PC-9 (cell line): ENCODE measurements around the gene SLC44A3. TPM values are rescaled to one million over a fixed set of nuclear protein-coding genes. Genes with fewer than 3 reads are reported as not detected.
A peak's percentile ranks its signal among the peaks of the same experiment; 100 is the strongest.

Source experiments
- BruUV-seq: library from RNA; stranded (reverse); fragments of 400-500 nt; replicated peaks from 2 replicates; lab custom pipeline; 2021; lab: Mats Ljungman, UMichigan
- CTCF ChIA-PET: fragments of 300-600 bp; sonication (Branson Sonifier 250); formaldehyde crosslinking; loops from one replicate; lab custom pipeline; 2022; ENCODE audit warnings: antibody characterized with exemption; lab: Charles Lee
- POLR2A ChIA-PET: fragments of 300-600 bp; sonication (Branson Sonifier 250); formaldehyde crosslinking; loops from one replicate; lab custom pipeline; 2022; ENCODE audit warnings: antibody characterized with exemption; ENCODE audit not compliant: unreplicated experiment; lab: Charles Lee
- DNase-seq, 2 experiments: peaks; one replicate each; pipeline versions ENCODE4 v3.0.0 to v3.0.0-alpha.2; 2015 to 2022; ENCODE audit warnings: mixed read lengths in 1 of 2
- H2AFZ ChIP-seq: fragments of 200-600 bp; sonication (generic); 2 replicates; pipeline ENCODE4 v1.8.1; 2017; ENCODE audit warnings: antibody characterized with exemption
- H3F3A ChIP-seq: fragments of 200-600 bp; sonication (generic); 2 replicates; pipeline ENCODE4 v1.8.1; 2017; ENCODE audit warnings: antibody characterized with exemption, mild to moderate bottlenecking, low read depth; ENCODE audit not compliant: insufficient read depth
- H3K27ac ChIP-seq: fragments of 200-600 bp; sonication (generic); 2 replicates; pipeline ENCODE4 v1.6.1; 2016; ENCODE audit warnings: mixed run types
- H3K27me3 ChIP-seq: fragments of 200-600 bp; sonication (generic); 2 replicates; pipeline ENCODE4 v1.6.1; 2016; ENCODE audit warnings: low read depth, mixed run types; ENCODE audit not compliant: insufficient read depth
- H3K36me3 ChIP-seq: fragments of 200-600 bp; sonication (generic); 2 replicates; pipeline ENCODE4 v1.6.1; 2016; ENCODE audit warnings: low read depth, mixed run types
- H3K4me1 ChIP-seq: fragments of 200-600 bp; sonication (generic); replicated peaks from 2 replicates; pipeline ENCODE4 v1.6.1; 2016; ENCODE audit warnings: mixed run types; ENCODE audit not compliant: insufficient read depth
- H3K4me2 ChIP-seq: fragments of 200-600 bp; sonication (generic); 2 replicates; pipeline ENCODE4 v1.6.1; 2017; ENCODE audit warnings: mixed run types
- H3K4me3 ChIP-seq: fragments of 200-600 bp; sonication (generic); 2 replicates; pipeline ENCODE4 v1.6.1; 2016; ENCODE audit warnings: mixed run types
- H3K79me2 ChIP-seq: fragments of 200-600 bp; sonication (generic); 2 replicates; pipeline ENCODE4 v1.6.1; 2017; ENCODE audit warnings: low read depth, mixed run types
- H3K9me2 ChIP-seq: fragments of 200-600 bp; sonication (generic); 2 replicates; pipeline ENCODE4 v1.8.1; 2017; ENCODE audit warnings: mild to moderate bottlenecking; ENCODE audit not compliant: insufficient read depth
- H3K9me3 ChIP-seq: fragments of 200-600 bp; sonication (generic); 2 replicates; pipeline ENCODE4 v1.8.1; 2016; ENCODE audit warnings: low read depth; ENCODE audit not compliant: insufficient read depth
- H4K20me1 ChIP-seq: fragments of 200-600 bp; sonication (generic); 2 replicates; pipeline ENCODE4 v1.8.1; 2017; ENCODE audit not compliant: insufficient read depth
- CTCF ChIP-seq: fragments of 200-600 bp; sonication (generic); conservative IDR thresholded peaks from 2 replicates; pipeline ENCODE4 v1.6.1; 2017; ENCODE audit warnings: mixed run types, antibody characterized with exemption, mild to moderate bottlenecking, moderate library complexity
- EZH2 ChIP-seq: fragments of 200-600 bp; sonication (generic); IDR thresholded peaks from 2 replicates; pipeline ENCODE4 v1.8.0; 2017; ENCODE audit warnings: antibody characterized with exemption, low read depth
- intact Hi-C: fragments of 100-400 bp; cut with micrococcal nuclease; formaldehyde crosslinking; loops from one replicate; pipeline ENCODE4 v1.10.0; 2022; ENCODE audit not compliant: unreplicated experiment
- total RNA-seq: library from RNA; stranded (reverse); gene quantifications from 2 replicates; pipeline ENCODE4 v1.2.3, GENCODE V29; 2021

Gene SLC44A3
- total RNA-seq, 1 experiment from 2014 or later = 17.5 TPM

GRCh38 chr1:94784190-94784515, 36.0 kb upstream of the SLC44A3 start:
- TF ChIP-seq CTCF = no peak
- TF ChIP-seq EZH2 = no peak
- H3K36me3 ChIP-seq = peaks cover 14% of the 10 kb centered on the region; the same call in 1 of the 2 replicates
- no TSS peak for BruUV-seq
- no peaks in the 10 kb centered on the region for H3K27me3 ChIP-seq
- no peaks in the 10 kb centered on the region; the same call in 1 of the 2 replicates for H3K9me3 ChIP-seq
- no peak overlapping the region for H3K4me3 ChIP-seq
- no peaks in the 10 kb centered on the region for H3K79me2 ChIP-seq
- peak overlapping the region; percentile 56 for H3K4me2 ChIP-seq
- H3K4me1 ChIP-seq = peaks cover 30% of the 10 kb centered on the region
- no peaks in the 10 kb centered on the region for H3K9me2 ChIP-seq
- H3K27ac ChIP-seq = peak overlapping the region; percentile 91
- CTCF ChIA-PET = interaction anchor here (0.6 to 1.1 kb wide), 3 partner anchors 8 to 1791 kb away, joined by 3 to 4 read pairs (median 4); no protein-coding TSS in a partner anchor
- peak overlapping the region; percentile 6; the same call in 1 of the 2 replicates for H2AFZ ChIP-seq
- POLR2A ChIA-PET = interaction anchor here (0.6 to 1.5 kb wide), 9 partner anchors 10 to 286 kb away, joined by 3 to 10 read pairs (median 7); no protein-coding TSS in a partner anchor
- peaks cover 27% of the 10 kb centered on the region for H3F3A ChIP-seq
- H4K20me1 ChIP-seq = no peaks in the 10 kb centered on the region
- intact Hi-C loops = loop anchor here (5.0 kb wide), 1 partner anchor 242 kb away; the partner anchor contains the start of gene F3
- DNase-seq = peak in 1 of 2 experiments; percentile 43

GRCh38 chr1:94787691-94788090, 32.5 kb upstream of the SLC44A3 start:
- H3K36me3 ChIP-seq = 0 out of 2 replicates have a peak, but pooled peaks cover 14% of the 10 kb centered on the region
- H3K27ac ChIP-seq = no peak overlapping the region
- no peaks in the 10 kb centered on the region; the same call in 1 of the 2 replicates for H3K9me3 ChIP-seq
- peaks cover 25% of the 10 kb centered on the region for H3K4me1 ChIP-seq
- H3K4me3 ChIP-seq = no peak overlapping the region
- H3K27me3 ChIP-seq = no peaks in the 10 kb centered on the region
- no TSS peak for BruUV-seq
- no peaks in the 10 kb centered on the region for H4K20me1 ChIP-seq
- peaks cover 22% of the 10 kb centered on the region for H3F3A ChIP-seq
- H3K4me2 ChIP-seq = no peak overlapping the region
- CTCF ChIA-PET = no interaction called here
- no peak for TF ChIP-seq EZH2
- no peak for TF ChIP-seq CTCF
- H3K79me2 ChIP-seq = no peaks in the 10 kb centered on the region
- intact Hi-C loops = no loop called here
- no peak for DNase-seq
- POLR2A ChIA-PET = no interaction called here
- H2AFZ ChIP-seq = no peak overlapping the region
- no peaks in the 10 kb centered on the region for H3K9me2 ChIP-seq

- H3K4me3 ChIP-seq = no peak overlapping the region
- H3K9me2 ChIP-seq = no peaks in the 10 kb centered on the region
- ChIA-PET POLR2A (interaction anchor here (0.7 kb wide), 1 partner anchor 764 kb away, joined by 4 read pairs; no protein-coding TSS in a partner anchor), CTCF (no interaction called here)
- TF ChIP-seq EZH2 (no peak), CTCF (no peak)
- H3K79me2 ChIP-seq = no peaks in the 10 kb centered on the region
- no peak for DNase-seq
- no peaks in the 10 kb centered on the region for H4K20me1 ChIP-seq
- no peak overlapping the region for H2AFZ ChIP-seq
- no peaks in the 10 kb centered on the region for H3K27me3 ChIP-seq
- intact Hi-C loops = no loop called here
- no peak overlapping the region for H3K27ac ChIP-seq
- H3F3A ChIP-seq = 0 out of 2 replicates have a peak, but pooled peaks cover 5% of the 10 kb centered on the region
- H3K4me2 ChIP-seq = no peak overlapping the region
- no peaks in the 10 kb centered on the region; the same call in 1 of the 2 replicates for H3K9me3 ChIP-seq
- 0 out of 2 replicates have a peak, but pooled peaks cover 14% of the 10 kb centered on the region for H3K36me3 ChIP-seq
- H3K4me1 ChIP-seq = peaks cover 12% of the 10 kb centered on the region
- no TSS peak for BruUV-seq
These were observed 29.9 kb upstream of the SLC44A3 start for GRCh38 chr1:94790246-94790645.
